H9 (cell line): ENCODE data around the gene CWH43. TPM values are rescaled to one million over a fixed set of nuclear protein-coding genes. Genes with fewer than 3 reads are reported as not detected.

ENCODE experiments used
- DNase-seq: peaks from one replicate; pipeline ENCODE4 v3.0.0-alpha.2; 2017
- H2AFZ ChIP-seq: one replicate; pipeline ENCODE4 v1.6.1; 2013; ENCODE audit warnings: mild to moderate bottlenecking, low read length, control low read depth, moderate library complexity
- H2AK5ac ChIP-seq: 2 replicates; pipeline ENCODE4 v1.6.1; 2013; ENCODE audit warnings: low read length, control low read depth, mixed read lengths; ENCODE audit not compliant: insufficient read length
- H2BK120ac ChIP-seq: one replicate; pipeline ENCODE4 v1.6.1; 2013; ENCODE audit warnings: low read depth, mild to moderate bottlenecking, low read length, control low read depth, inconsistent platforms; ENCODE audit not compliant: poor library complexity, severe bottlenecking
- H2BK12ac ChIP-seq: 2 replicates; pipeline ENCODE4 v1.6.1; 2013; ENCODE audit warnings: low read length, control low read depth, mixed read lengths, low read depth; ENCODE audit not compliant: insufficient read length
- H2BK15ac ChIP-seq: 2 replicates; pipeline ENCODE4 v1.6.1; 2013; ENCODE audit warnings: low read depth, low read length, control low read depth
- H2BK20ac ChIP-seq: one replicate; pipeline ENCODE4 v1.6.1; 2013; ENCODE audit warnings: low read depth, mild to moderate bottlenecking, low read length, control low read depth, inconsistent platforms; ENCODE audit not compliant: poor library complexity, severe bottlenecking
- H2BK5ac ChIP-seq: 2 replicates; pipeline ENCODE4 v1.6.1; 2013; ENCODE audit warnings: low read length, control low read depth, mixed read lengths; ENCODE audit not compliant: insufficient read length
- H3K14ac ChIP-seq: 2 replicates; pipeline ENCODE4 v1.6.1; 2013; ENCODE audit warnings: low read length, control low read depth; ENCODE audit not compliant: insufficient read depth
- H3K18ac ChIP-seq: 2 replicates; pipeline ENCODE4 v1.6.1; 2013; ENCODE audit warnings: low read depth, mild to moderate bottlenecking, mixed read lengths, low read length, control low read depth; ENCODE audit not compliant: insufficient read length
- H3K23ac ChIP-seq: 2 replicates; pipeline ENCODE4 v1.6.1; 2013; ENCODE audit warnings: low read length, control low read depth, mixed read lengths, low read depth; ENCODE audit not compliant: insufficient read length
- H3K23me2 ChIP-seq: 2 replicates; pipeline ENCODE4 v1.6.1; 2013; ENCODE audit warnings: low read depth, mild to moderate bottlenecking, mixed read lengths, low read length, control low read depth; ENCODE audit not compliant: insufficient read length, poor library complexity, severe bottlenecking
- H3K27ac ChIP-seq: 2 replicates; pipeline ENCODE4 v1.5.1; 2013; ENCODE audit warnings: low read length, control low read depth, mixed read lengths, low read depth; ENCODE audit not compliant: insufficient read length
- H3K27me3 ChIP-seq: 2 replicates; pipeline ENCODE4 v1.6.1; 2013; ENCODE audit warnings: low read length, control low read depth, inconsistent platforms; ENCODE audit not compliant: insufficient read depth
- H3K4ac ChIP-seq: 2 replicates; pipeline ENCODE4 v1.6.1; 2013; ENCODE audit warnings: low read depth, mild to moderate bottlenecking, control low read depth, inconsistent platforms, low read length, moderate library complexity
- H3K4me1 ChIP-seq: 2 replicates; pipeline ENCODE4 v1.6.1; 2013; ENCODE audit warnings: low read length, control low read depth, inconsistent platforms; ENCODE audit not compliant: insufficient read depth
- H3K4me2 ChIP-seq: 2 replicates; pipeline ENCODE4 v1.6.1; 2013; ENCODE audit warnings: low read length, control low read depth, mixed read lengths; ENCODE audit not compliant: insufficient read length, insufficient read depth
- H3K56ac ChIP-seq: 2 replicates; pipeline ENCODE4 v1.6.1; 2013; ENCODE audit warnings: low read depth, mild to moderate bottlenecking, mixed read lengths, low read length, control low read depth; ENCODE audit not compliant: insufficient read length
- H3K79me1 ChIP-seq: 2 replicates; pipeline ENCODE4 v1.6.1; 2013; ENCODE audit warnings: low read depth, mild to moderate bottlenecking, moderate library complexity, low read length, control low read depth, inconsistent platforms; ENCODE audit not compliant: insufficient read depth, poor library complexity, severe bottlenecking
- H3K79me2 ChIP-seq: 2 replicates; pipeline ENCODE4 v1.6.1; 2013; ENCODE audit warnings: low read length, control low read depth, inconsistent platforms; ENCODE audit not compliant: insufficient read depth
- H3K9ac ChIP-seq: 2 replicates; pipeline ENCODE4 v1.6.1; 2013; ENCODE audit warnings: low read length, control low read depth, mixed read lengths; ENCODE audit not compliant: insufficient read length; ENCODE audit errors: extremely low read depth
- H3K9me3 ChIP-seq: one replicate; pipeline ENCODE4 v1.6.1; 2013; ENCODE audit warnings: low read depth, low read length, inconsistent platforms; ENCODE audit not compliant: control insufficient read depth
- H3T11ph ChIP-seq: one replicate; pipeline ENCODE4 v1.6.1; 2013; ENCODE audit warnings: mild to moderate bottlenecking, low read length, control low read depth, inconsistent platforms
- H4K20me1 ChIP-seq: one replicate; pipeline ENCODE4 v1.6.1; 2013; ENCODE audit not compliant: control insufficient read depth, insufficient read length, insufficient read depth
- H4K5ac ChIP-seq: 2 replicates; pipeline ENCODE4 v1.6.1; 2013; ENCODE audit warnings: low read depth, mild to moderate bottlenecking, mixed read lengths, low read length, control low read depth; ENCODE audit not compliant: insufficient read length
- H4K8ac ChIP-seq: replicated peaks from 2 replicates; pipeline ENCODE4 v1.6.1; 2013; ENCODE audit warnings: low read length, control low read depth, mixed read lengths, low read depth; ENCODE audit not compliant: insufficient read length
- H4K91ac ChIP-seq: 2 replicates; pipeline ENCODE4 v1.6.1; 2013; ENCODE audit warnings: low read depth, mild to moderate bottlenecking, moderate library complexity, mixed read lengths, low read length, control low read depth; ENCODE audit not compliant: insufficient read length
- H3K27ac Mint-ChIP-seq, 3 experiments: 2 replicates in 2 of 3; 3 replicates in 1 of 3; pipeline ENCODE4 v1.8.0; 2020 to 2021; ENCODE audit warnings: mixed read lengths in 3 of 3, mild to moderate bottlenecking in 1 of 3, moderate library complexity in 1 of 3
- H3K27me3 Mint-ChIP-seq: 2 replicates; pipeline ENCODE4 v1.8.0; 2021; ENCODE audit warnings: low read depth, mild to moderate bottlenecking, moderate library complexity, mixed read lengths
- H3K36me3 Mint-ChIP-seq, 3 experiments: 2 replicates in 2 of 3; 3 replicates in 1 of 3; pipeline ENCODE4 v1.8.0; 2020 to 2021; ENCODE audit warnings: low read depth in 3 of 3, mixed read lengths in 3 of 3; ENCODE audit not compliant: insufficient read depth in 1 of 3
- H3K4me1 Mint-ChIP-seq, 2 experiments: 2 replicates each; pipeline ENCODE4 v1.8.0; 2020; ENCODE audit warnings: mixed read lengths in 2 of 2
- H3K4me3 Mint-ChIP-seq, 2 experiments: 2 replicates in 1 of 2; 3 replicates in 1 of 2; pipeline ENCODE4 v1.8.0; 2020 to 2021; ENCODE audit warnings: mild to moderate bottlenecking in 2 of 2, mixed read lengths in 2 of 2, moderate library complexity in 1 of 2
- H3K9me3 Mint-ChIP-seq, 2 experiments: 2 replicates in 1 of 2; 3 replicates in 1 of 2; pipeline ENCODE4 v1.8.0; 2020; ENCODE audit warnings: mild to moderate bottlenecking in 2 of 2, mixed read lengths in 2 of 2, moderate library complexity in 1 of 2
- WGBS: extraction: QIAGEN DNeasy Blood & Tissue Kit; methylation state at CpG from one replicate; pipeline ENCODE4 v1.1.7; 2013; ENCODE audit warnings: missing lambda C conversion rate, low lambda C conversion rate, mixed read lengths; ENCODE audit not compliant: insufficient read length; ENCODE audit errors: extremely low coverage; 5-methylcytosine and 5-hydroxymethylcytosine counted together
- total RNA-seq: library from RNA; stranded (reverse); gene quantifications from 2 replicates; pipeline ENCODE4 v1.2.1, GENCODE V29; 2021
- TF ChIP-seq, protein P1 (sequence below): fragments of 200-600 bp; sonication (generic); conservative IDR thresholded peaks from 3 replicates; pipeline ENCODE4 v1.8.0; 2021; ENCODE audit warnings: antibody characterized with exemption, mild to moderate bottlenecking

Gene CWH43
- total RNA-seq, 1 experiment from 2014 or later = not detected

DNA sequence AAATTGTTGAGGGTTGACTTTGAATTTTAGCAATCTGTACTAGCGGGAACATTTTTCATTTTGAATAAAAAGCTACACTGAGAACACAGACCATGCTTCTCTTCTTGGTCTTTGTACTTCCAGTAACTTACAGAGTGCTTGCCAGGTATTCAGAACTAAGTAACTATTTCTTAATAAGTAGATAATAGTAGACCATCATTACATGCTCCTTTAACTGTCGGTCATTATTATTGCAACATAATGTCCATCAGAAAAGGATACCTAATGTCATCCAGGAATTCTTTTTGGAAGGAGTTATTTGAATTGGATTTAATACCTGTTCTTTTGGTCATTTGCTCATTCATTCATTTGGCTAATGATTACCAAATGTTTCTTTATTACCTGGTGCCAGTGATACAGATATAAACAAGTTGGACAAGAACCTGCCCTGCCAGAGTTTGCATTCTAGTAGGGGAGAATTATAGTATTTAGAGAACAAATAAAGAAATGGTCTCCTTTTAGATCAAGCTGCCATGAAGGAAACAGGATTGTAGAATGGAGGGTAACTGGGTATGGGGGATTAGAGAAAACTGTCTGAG is 32.7 kb downstream of the CWH43 start:
- Mint-ChIP-seq H3K4me1 (no peaks in the 10 kb centered on the region), H3K36me3 (peaks cover 4 to 36% (median 5%) of the 10 kb centered on the region in 3 experiments; a peak in 4 of 7 replicates), H3K27me3 (peaks cover 2% of the 10 kb centered on the region), H3K27ac (no peak overlapping the region), H3K9me3 (peaks cover 87 to 100% of the 10 kb centered on the region in 2 experiments), H3K4me3 (no peak overlapping the region)
- Histone ChIP-seq H3K9me3 (peaks cover 33% of the 10 kb centered on the region), H2BK120ac (no peak overlapping the region), H3T11ph (no peak overlapping the region), H3K27ac (no peak overlapping the region), H3K14ac (no peak overlapping the region), H2BK12ac (no peak overlapping the region), H3K27me3 (no peaks in the 10 kb centered on the region), H2AK5ac (no peak overlapping the region), H3K4me1 (no peaks in the 10 kb centered on the region), H3K79me2 (no peaks in the 10 kb centered on the region), H2BK20ac (no peak overlapping the region), H4K91ac (no peak overlapping the region), H4K8ac (no peak overlapping the region), H3K4me2 (no peak overlapping the region), H2BK15ac (no peak overlapping the region), H4K5ac (no peak overlapping the region), H3K23ac (no peak overlapping the region), H2AFZ (no peak overlapping the region), H3K56ac (no peak overlapping the region), H3K79me1 (no peaks in the 10 kb centered on the region), H2BK5ac (no peak overlapping the region), H3K4ac (no peak overlapping the region), H3K9ac (no peak overlapping the region), H4K20me1 (no peaks in the 10 kb centered on the region), H3K23me2 (no peaks in the 10 kb centered on the region), H3K18ac (no peak overlapping the region)
- TF ChIP-seq, protein P1, sequence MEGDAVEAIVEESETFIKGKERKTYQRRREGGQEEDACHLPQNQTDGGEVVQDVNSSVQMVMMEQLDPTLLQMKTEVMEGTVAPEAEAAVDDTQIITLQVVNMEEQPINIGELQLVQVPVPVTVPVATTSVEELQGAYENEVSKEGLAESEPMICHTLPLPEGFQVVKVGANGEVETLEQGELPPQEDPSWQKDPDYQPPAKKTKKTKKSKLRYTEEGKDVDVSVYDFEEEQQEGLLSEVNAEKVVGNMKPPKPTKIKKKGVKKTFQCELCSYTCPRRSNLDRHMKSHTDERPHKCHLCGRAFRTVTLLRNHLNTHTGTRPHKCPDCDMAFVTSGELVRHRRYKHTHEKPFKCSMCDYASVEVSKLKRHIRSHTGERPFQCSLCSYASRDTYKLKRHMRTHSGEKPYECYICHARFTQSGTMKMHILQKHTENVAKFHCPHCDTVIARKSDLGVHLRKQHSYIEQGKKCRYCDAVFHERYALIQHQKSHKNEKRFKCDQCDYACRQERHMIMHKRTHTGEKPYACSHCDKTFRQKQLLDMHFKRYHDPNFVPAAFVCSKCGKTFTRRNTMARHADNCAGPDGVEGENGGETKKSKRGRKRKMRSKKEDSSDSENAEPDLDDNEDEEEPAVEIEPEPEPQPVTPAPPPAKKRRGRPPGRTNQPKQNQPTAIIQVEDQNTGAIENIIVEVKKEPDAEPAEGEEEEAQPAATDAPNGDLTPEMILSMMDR = no peak
- DNase-seq = no peak
- WGBS = no CpG with 5 or more reads among the region's 2 CpGs
